ENCODE results near the gene LETM1.

The LETM1 gene

DNA sequence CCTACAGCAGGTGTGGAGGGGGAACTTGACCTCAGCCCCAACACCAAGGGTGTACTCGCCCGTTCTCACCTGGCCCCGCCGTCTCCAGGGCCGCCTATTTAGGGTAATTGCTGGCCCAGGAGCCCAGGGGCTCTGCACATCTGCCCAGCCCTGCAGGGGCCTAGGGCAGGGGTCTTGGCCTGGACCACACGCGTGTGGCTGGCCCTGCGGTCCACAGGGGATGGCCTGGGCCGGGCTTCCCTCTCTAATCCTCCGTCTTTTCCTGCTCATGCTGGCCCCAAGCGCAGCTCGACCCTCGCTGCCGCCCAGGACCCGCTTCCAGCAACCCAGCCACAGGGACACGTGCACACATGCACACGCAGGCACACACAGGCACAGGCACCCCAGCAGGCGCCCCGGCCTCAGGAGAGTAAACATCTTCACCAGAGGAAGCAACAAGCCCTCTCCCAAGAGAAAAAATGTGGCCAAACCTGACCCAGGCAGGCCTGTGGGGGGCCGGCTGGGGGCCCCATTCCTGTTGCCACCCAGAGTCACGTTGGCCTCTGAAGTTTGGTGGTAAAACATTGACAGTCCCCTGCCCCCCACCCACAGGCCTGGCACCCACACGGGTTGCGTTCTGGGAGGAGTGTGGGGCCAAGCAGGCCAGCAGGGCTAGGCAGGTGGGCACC, 87.5 kb downstream of the LETM1 start:
- TF ChIP-seq, protein P1, sequence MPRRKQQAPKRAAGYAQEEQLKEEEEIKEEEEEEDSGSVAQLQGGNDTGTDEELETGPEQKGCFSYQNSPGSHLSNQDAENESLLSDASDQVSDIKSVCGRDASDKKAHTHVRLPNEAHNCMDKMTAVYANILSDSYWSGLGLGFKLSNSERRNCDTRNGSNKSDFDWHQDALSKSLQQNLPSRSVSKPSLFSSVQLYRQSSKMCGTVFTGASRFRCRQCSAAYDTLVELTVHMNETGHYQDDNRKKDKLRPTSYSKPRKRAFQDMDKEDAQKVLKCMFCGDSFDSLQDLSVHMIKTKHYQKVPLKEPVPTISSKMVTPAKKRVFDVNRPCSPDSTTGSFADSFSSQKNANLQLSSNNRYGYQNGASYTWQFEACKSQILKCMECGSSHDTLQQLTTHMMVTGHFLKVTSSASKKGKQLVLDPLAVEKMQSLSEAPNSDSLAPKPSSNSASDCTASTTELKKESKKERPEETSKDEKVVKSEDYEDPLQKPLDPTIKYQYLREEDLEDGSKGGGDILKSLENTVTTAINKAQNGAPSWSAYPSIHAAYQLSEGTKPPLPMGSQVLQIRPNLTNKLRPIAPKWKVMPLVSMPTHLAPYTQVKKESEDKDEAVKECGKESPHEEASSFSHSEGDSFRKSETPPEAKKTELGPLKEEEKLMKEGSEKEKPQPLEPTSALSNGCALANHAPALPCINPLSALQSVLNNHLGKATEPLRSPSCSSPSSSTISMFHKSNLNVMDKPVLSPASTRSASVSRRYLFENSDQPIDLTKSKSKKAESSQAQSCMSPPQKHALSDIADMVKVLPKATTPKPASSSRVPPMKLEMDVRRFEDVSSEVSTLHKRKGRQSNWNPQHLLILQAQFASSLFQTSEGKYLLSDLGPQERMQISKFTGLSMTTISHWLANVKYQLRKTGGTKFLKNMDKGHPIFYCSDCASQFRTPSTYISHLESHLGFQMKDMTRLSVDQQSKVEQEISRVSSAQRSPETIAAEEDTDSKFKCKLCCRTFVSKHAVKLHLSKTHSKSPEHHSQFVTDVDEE (CRISPR knock-in tag; IDR thresholded peaks at IDR 0.05) = no peak
- no peak for TF ChIP-seq ISL1 (CRISPR knock-in tag; IDR thresholded peaks at IDR 0.05)
- no peak for TF ChIP-seq OSR1 (CRISPR knock-in tag; IDR thresholded peaks at IDR 0.05)
- TF ChIP-seq, protein P2, sequence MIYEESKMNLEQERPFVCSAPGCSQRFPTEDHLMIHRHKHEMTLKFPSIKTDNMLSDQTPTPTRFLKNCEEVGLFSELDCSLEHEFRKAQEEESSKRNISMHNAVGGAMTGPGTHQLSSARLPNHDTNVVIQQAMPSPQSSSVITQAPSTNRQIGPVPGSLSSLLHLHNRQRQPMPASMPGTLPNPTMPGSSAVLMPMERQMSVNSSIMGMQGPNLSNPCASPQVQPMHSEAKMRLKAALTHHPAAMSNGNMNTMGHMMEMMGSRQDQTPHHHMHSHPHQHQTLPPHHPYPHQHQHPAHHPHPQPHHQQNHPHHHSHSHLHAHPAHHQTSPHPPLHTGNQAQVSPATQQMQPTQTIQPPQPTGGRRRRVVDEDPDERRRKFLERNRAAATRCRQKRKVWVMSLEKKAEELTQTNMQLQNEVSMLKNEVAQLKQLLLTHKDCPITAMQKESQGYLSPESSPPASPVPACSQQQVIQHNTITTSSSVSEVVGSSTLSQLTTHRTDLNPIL (CRISPR knock-in tag; IDR thresholded peaks at IDR 0.05; ENCODE audit: low read depth) = no peak
- no peak for TF ChIP-seq ZNF70 (CRISPR knock-in tag; IDR thresholded peaks at IDR 0.05)
- no peak for TF ChIP-seq GLIS3 (CRISPR knock-in tag; IDR thresholded peaks at IDR 0.05)
- no peak for TF ChIP-seq TOX (CRISPR knock-in tag; IDR thresholded peaks at IDR 0.05; ENCODE audit: borderline replicate concordance)
- no peak for TF ChIP-seq RARB (CRISPR knock-in tag; IDR thresholded peaks at IDR 0.05)
- TF ChIP-seq, protein P3, sequence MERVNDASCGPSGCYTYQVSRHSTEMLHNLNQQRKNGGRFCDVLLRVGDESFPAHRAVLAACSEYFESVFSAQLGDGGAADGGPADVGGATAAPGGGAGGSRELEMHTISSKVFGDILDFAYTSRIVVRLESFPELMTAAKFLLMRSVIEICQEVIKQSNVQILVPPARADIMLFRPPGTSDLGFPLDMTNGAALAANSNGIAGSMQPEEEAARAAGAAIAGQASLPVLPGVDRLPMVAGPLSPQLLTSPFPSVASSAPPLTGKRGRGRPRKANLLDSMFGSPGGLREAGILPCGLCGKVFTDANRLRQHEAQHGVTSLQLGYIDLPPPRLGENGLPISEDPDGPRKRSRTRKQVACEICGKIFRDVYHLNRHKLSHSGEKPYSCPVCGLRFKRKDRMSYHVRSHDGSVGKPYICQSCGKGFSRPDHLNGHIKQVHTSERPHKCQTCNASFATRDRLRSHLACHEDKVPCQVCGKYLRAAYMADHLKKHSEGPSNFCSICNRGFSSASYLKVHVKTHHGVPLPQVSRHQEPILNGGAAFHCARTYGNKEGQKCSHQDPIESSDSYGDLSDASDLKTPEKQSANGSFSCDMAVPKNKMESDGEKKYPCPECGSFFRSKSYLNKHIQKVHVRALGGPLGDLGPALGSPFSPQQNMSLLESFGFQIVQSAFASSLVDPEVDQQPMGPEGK (CRISPR knock-in tag; IDR thresholded peaks at IDR 0.05; ENCODE audit: borderline replicate concordance) = no peak
- no peak for ATAC-seq

DNA sequence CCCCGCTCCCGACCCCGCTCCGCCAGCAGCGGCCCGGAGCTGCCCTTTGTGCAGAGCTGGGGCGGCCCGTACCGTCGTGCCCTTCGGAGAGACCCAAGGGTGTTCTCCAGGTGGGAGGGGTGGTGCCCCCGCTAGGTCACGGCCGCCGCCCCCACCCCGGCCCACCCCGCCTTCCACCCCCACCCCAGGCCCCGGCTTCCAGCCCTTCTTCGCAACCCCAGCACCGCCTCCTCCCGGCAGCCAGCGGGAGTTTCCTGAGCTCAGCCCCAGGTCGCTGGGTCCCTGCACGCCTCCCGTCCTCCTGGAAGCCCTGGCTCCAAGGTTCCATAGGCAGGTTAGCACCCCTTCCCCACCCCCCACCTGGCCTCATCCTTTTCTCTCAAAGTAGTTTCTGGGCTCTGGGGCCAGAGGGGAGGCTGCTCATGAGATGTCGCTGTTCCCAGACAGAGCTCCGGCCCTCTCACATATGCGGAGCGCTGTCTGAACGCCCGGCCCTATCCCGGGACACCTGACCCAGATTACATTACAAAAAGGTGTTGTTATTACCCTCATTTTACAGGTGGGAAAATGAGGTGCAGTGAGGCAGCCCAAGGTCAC, 88.1 kb downstream of the LETM1 start:
- no peak for TF ChIP-seq ZNF8 (CRISPR knock-in tag; IDR thresholded peaks at IDR 0.05)
- no peak for TF ChIP-seq ZNF565 (CRISPR knock-in tag; conservative IDR thresholded peaks at IDR 0.05; ENCODE audit: low read depth)
- TF ChIP-seq GLIS3 (CRISPR knock-in tag; IDR thresholded peaks at IDR 0.05) = no peak
- TF ChIP-seq, protein P4, sequence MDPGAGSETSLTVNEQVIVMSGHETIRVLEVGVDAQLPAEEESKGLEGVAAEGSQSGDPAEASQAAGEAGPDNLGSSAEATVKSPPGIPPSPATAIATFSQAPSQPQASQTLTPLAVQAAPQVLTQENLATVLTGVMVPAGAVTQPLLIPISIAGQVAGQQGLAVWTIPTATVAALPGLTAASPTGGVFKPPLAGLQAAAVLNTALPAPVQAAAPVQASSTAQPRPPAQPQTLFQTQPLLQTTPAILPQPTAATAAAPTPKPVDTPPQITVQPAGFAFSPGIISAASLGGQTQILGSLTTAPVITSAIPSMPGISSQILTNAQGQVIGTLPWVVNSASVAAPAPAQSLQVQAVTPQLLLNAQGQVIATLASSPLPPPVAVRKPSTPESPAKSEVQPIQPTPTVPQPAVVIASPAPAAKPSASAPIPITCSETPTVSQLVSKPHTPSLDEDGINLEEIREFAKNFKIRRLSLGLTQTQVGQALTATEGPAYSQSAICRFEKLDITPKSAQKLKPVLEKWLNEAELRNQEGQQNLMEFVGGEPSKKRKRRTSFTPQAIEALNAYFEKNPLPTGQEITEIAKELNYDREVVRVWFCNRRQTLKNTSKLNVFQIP (CRISPR knock-in tag; IDR thresholded peaks at IDR 0.05; ENCODE audit: borderline replicate concordance, low read depth) = no peak
- no peak for TF ChIP-seq ZNF70 (CRISPR knock-in tag; IDR thresholded peaks at IDR 0.05)
- TF ChIP-seq TCF4 (CRISPR knock-in tag; IDR thresholded peaks at IDR 0.05; ENCODE audit: borderline replicate concordance) = no peak
- TF ChIP-seq ARNTL (CRISPR knock-in tag; IDR thresholded peaks at IDR 0.05; ENCODE audit: borderline replicate concordance, low read depth) = no peak
- no peak for TF ChIP-seq RARB (CRISPR knock-in tag; IDR thresholded peaks at IDR 0.05)
- TF ChIP-seq, protein P3 (CRISPR knock-in tag; IDR thresholded peaks at IDR 0.05; ENCODE audit: borderline replicate concordance) = no peak
- no peak for TF ChIP-seq SNAI2 (CRISPR knock-in tag; IDR thresholded peaks at IDR 0.05)
- TF ChIP-seq, protein P2 (CRISPR knock-in tag; IDR thresholded peaks at IDR 0.05; ENCODE audit: low read depth) = no peak
- TF ChIP-seq OSR1 (CRISPR knock-in tag; IDR thresholded peaks at IDR 0.05) = no peak
- TF ChIP-seq, protein P1 (CRISPR knock-in tag; IDR thresholded peaks at IDR 0.05) = no peak
- no peak for TF ChIP-seq PPARA (CRISPR knock-in tag; IDR thresholded peaks at IDR 0.05; ENCODE audit: borderline replicate concordance)
- TF ChIP-seq CSDC2 (CRISPR knock-in tag; IDR thresholded peaks at IDR 0.05) = no peak
- peak; percentile 78 for ATAC-seq

Measured in SK-N-SH treated with all-trans-retinoic acid at 6 μM for 48 hours (cell line).